CD4-positive, alpha-beta T cell treated with Interleukin-6 at 100 ng/mL for 8 hours (primary cell): ENCODE results near the gene MOBP.

Source experiments
- DNase-seq: peaks from one replicate; pipeline ENCODE4 v3.0.0-alpha.2; 2020; ENCODE audit warnings: mixed read lengths, low spot score

Gene MOBP

DNA sequence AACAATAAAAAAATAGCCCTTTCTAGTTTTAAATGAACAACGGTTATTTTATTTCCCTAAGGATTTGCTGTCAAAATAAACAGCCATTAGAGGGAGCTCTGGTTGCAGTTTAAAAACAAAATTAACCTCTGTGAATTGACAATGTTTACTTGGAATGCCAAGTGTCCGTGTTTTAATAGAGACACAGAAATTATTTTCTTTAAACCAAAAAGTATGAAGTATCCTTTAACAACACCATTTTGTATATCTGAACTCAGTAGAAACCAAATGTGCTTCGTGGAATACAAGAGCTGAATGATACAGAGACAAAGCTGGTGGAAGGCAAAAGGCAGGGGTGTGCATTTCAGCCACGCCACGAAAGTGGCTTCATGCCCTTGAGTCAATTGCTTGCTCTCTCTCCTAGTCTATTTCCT is 74.4 kb downstream of the MOBP start:
- DNase-seq = no peak

- DNase-seq = no peak
These were observed 75.1 kb downstream of the MOBP start for GRCh38 chr3:39542588-39542988.

DNA sequence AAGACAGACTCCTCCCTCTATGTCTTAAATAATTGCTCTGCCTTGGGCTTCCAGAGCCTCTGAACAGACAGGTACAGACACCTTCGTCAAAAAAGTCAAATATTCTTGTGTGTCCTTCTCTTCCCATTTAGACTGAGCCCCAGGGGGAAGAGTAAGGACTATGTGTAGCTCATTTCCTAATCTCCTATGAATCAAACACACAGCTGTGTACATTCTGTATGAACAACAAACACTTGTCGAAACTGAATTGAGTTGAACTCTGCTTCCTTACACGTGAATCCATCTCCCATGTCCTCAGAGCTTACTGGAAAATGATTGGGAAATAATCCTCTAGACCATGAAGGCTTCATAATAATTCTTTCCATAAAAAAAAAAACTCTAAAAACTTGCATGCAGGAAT is 80.8 kb downstream of the MOBP start:
- DNase-seq = no peak

DNA sequence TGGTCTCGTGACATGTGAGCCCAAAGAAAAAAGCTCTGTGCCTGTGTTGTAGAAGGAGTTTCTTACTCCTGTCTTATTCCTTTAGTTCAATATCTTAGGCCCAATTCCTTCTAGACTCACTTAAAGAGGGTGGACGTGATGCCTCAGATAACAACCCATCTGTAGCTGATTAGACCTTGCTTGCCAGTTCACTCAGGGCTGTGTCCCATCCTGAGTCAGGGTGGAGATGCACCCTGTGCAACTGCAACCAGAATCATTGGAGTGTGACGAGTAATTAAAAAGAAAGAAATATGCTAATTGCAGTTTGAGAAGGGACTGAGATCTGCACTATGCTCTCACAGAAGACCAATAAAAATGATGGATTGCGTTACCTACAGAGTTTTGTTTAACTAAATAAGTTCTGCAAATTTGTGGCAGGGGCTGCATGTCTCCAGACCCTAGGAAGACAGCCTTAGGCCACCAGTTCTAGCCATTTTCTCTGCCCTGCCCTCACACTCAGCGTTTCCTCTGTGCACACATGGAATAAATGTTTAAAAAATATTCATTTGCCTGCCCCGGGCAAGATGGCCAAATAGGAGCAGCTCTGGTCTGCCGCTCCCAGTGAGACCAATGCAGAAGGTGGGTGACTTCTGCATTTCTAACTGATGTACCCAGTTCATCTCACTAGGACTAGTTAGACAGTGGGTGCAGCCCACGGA is 83.0 kb downstream of the MOBP start:
- no peak for DNase-seq
